H4 (cell line): Measurements from ENCODE around the gene STRBP. TPM values are rescaled to one million over a fixed set of nuclear protein-coding genes. Genes with fewer than 3 reads are reported as not detected.

Experiments used
- DNase-seq: peaks from one replicate; pipeline ENCODE4 v3.0.0-alpha.2; 2015; ENCODE audit warnings: low spot score
- total RNA-seq: library from RNA; depleted of rRNA; stranded (reverse); fragments of >200 nt; shearing (Covaris generic); gene quantifications from 2 replicates; pipeline ENCODE4 v1.2.3, GENCODE V29; 2014

The STRBP gene
- total RNA-seq, 1 experiment from 2014 or later, result 14.3 TPM

- DNase-seq, result no peak
These were observed 137.1 kb downstream of the STRBP start for GRCh38 chr9:123131258-123131657.

GRCh38 chr9:123129423-123129822 lies 139.0 kb downstream of the STRBP start:
- no peak for DNase-seq

GRCh38 chr9:123128591-123128990 lies 139.8 kb downstream of the STRBP start:
- no peak for DNase-seq

- DNase-seq, result no peak
These were observed 140.8 kb downstream of the STRBP start for GRCh38 chr9:123127512-123128075.

GRCh38 chr9:123121457-123121856 lies 146.9 kb downstream of the STRBP start:
- no peak for DNase-seq

- no peak for DNase-seq
These were observed 147.4 kb downstream of the STRBP start for GRCh38 chr9:123120953-123121352.

GRCh38 chr9:123120131-123120530 lies 148.3 kb downstream of the STRBP start:
- no peak for DNase-seq

GRCh38 chr9:123119566-123119965 lies 148.8 kb downstream of the STRBP start:
- no peak for DNase-seq

- no peak for DNase-seq
These were observed 152.3 kb downstream of the STRBP start for GRCh38 chr9:123116036-123116435.

- DNase-seq, result no peak
These were observed 153.1 kb downstream of the STRBP start for GRCh38 chr9:123115146-123115913.

- no peak for DNase-seq
These were observed 155.2 kb downstream of the STRBP start for GRCh38 chr9:123113185-123113584.

- no peak for DNase-seq
These were observed 156.1 kb downstream of the STRBP start for GRCh38 chr9:123112015-123112975.

GRCh38 chr9:123111427-123112014 lies 156.9 kb downstream of the STRBP start:
- DNase-seq, result no peak

- no peak for DNase-seq
These were observed 158.7 kb downstream of the STRBP start for GRCh38 chr9:123109540-123110279.

GRCh38 chr9:123108976-123109375 lies 159.4 kb downstream of the STRBP start:
- DNase-seq, result no peak

- DNase-seq, result no peak
These were observed 160.6 kb downstream of the STRBP start for GRCh38 chr9:123107639-123108285.

GRCh38 chr9:123105490-123105889 lies 162.9 kb downstream of the STRBP start:
- no peak for DNase-seq

- DNase-seq, result no peak
These were observed 163.6 kb downstream of the STRBP start for GRCh38 chr9:123104807-123105206.

GRCh38 chr9:123102375-123103113 lies 165.8 kb downstream of the STRBP start:
- DNase-seq, result no peak

GRCh38 chr9:123099548-123099947 lies 168.8 kb downstream of the STRBP start:
- DNase-seq, result no peak
